Bone marrow (tissue), 2 donors: Measurements from ENCODE around the gene SCARF1.

Source experiments
- DNase-seq, 2 donors: peaks; one replicate each; lab custom pipeline; 2025; lab: John Stamatoyannopoulos, UW

Gene SCARF1

DNA sequence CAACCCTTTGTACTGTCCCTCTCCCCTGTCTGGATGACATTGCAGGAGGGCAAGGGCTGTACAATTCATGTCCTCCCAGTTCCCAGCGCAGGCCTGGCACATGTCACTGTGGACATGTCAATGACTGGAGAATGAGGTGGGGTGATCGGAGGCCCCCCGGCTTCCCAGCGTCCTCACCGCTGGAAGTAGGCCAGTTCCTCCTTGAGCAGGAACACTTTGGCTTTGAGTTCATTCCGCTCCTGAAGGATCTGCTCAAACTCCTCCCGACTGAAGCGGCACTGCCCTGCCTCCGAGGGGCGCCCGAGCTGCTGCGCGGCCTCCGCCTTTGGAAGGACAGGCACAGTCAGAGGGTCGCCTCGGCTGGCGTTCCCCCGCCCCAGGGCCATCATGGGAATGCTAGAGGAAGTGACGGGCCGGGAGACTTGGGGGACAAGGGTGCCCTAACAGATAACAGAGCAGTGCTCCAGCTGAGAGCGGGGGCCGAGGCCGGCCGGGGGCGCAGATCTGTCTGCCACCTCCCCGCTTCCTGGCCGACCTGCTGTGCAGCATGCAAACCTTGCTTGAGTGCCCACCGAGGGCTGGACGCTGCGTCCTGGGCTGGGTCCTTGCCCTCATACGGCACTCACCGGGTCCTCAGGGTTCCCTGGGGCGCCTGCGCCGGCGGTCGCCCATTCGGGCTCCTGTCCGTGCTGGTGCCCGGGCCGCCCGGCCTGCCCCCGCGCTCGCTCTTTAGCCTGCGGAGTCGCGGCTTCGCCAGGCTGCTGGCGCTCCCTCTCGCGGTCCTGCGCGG lies 2.8 kb upstream of the SCARF1 start:
- peak in 1 of 2 donors; percentile 83 for DNase-seq

GRCh38 chr17:1647802-1648171 lies 2.3 kb upstream of the SCARF1 start:
- no peak for DNase-seq

- no peak for DNase-seq
Measured at GRCh38 chr17:1646199-1646875, 805 bp upstream of the SCARF1 start.

DNA sequence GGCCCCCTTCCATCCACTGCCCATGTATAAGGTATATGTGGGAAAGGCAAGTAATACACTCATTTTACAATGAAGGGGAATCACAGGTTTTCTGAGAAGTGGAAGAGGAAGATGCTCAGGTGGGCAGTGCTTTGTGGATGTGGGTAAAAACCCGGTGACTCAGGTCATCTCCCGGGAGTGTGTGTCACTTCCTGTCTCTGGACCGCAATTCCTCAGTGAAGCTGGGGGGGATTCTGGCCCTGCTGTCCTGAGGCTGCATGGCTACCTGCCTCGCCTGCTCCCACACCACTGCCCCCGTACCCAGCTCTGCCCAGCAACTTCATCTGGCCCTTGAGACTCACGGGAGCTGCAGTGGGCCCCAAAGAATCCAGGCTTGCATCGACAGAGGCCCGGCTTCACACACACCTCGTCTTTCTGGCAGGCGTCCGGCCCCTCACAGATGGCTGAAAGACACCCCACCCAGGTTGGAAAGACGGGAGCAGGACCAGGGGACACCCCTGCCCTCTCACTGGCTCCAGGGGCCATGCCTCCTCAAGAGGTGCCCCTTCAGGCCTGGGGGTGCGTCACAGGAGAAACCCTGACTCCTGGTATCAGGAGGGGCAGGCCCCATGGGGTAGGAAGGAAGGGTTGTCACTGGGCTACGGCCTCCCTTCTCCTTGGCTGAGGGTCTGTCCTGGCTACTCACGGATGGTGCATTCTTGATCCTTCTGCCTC lies 882 bp downstream of the SCARF1 start:
- DNase-seq, result peak in 1 of 2 donors; percentile 35

GRCh38 chr17:1643999-1644492 lies 1.5 kb downstream of the SCARF1 start:
- peak; percentile 3 to 39 for DNase-seq

DNA sequence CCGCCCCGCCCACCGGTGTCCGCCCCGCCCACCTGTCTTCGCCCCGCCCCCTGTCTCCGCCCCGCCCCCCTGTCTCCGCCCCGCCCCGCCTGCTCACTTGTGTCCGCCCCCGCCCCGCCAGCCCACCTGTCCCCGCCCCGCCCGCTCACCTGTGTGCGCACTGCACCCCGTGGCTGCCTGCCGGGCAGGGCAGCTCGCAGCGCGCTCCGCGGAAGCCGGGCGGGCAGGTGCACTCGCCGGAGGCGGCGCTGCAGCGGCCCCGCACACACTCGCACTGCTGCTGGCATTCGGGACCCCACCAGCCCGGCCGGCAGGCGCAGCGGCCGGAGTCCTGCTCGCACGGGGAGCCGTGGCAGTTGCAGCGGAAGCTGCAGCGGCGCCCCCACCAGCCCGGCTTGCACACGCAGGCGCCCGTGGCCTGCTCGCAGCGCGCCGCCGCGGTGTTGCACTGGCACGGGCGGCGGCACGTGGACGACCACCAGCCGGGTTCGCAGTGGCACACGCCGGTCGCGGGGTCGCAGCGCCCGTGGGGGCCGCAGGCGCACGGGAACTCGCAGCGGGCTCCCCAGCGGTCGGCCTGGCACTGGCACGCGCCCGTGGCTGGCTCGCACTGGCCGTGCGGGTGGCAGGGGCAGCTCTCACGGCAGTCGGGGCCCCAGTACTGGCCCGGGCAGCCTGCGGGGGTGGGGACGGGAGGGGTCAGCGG lies 2.1 kb downstream of the SCARF1 start:
- peak in 1 of 2 donors; percentile 39 for DNase-seq

DNA sequence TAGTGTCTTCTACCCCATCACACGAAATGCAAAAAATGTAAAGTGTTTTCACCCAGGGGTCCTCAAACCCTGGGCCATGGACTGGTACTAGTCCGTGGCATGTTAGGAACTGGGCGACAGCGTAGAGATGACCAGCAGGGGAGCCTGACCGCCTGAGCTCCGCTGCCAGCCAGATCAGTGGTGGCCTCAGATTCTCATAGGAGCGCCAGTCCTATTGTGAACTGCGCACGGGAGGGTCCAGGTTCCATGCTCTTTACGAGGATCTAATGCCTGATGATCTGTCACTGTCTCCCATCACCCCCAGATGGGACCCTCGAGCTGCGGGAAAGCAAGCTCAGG lies 4.5 kb downstream of the SCARF1 start:
- DNase-seq, result no peak

DNA sequence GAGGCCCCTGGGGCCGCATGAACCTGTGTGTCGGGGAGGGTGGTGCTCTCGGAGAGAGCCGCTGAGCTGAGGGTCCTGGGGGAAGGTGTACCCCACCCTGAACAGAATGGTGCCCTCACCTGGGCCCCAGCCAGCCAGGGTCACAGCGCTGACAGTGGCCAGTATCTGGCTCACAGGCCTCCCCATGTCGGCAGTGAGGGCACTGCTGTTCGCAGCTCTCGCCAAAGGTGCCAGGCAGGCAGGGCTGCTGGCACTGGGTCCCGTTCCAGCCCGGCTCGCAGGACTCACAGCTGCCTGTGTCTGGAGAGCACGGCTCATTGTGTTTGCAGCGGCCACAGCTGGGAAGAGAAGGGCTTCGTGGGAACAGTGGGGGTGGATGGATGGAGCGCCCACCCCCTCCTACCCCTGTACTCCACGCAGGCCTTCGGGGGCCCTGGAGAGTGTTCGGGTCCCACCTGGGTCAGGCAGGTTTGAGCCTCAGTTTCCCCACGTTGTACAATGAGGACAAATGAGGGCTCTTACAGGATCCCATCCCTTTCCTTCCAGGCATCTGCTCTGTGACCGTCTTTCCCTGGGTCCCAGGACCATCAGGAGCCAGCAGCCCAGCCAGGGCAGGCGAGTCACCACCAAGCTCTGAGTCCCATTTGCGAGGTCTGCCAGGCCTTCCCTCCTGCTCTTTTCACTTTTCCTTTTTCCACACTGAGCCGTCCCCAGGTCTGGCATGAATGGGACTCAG lies 5.0 kb downstream of the SCARF1 start:
- no peak for DNase-seq

DNA sequence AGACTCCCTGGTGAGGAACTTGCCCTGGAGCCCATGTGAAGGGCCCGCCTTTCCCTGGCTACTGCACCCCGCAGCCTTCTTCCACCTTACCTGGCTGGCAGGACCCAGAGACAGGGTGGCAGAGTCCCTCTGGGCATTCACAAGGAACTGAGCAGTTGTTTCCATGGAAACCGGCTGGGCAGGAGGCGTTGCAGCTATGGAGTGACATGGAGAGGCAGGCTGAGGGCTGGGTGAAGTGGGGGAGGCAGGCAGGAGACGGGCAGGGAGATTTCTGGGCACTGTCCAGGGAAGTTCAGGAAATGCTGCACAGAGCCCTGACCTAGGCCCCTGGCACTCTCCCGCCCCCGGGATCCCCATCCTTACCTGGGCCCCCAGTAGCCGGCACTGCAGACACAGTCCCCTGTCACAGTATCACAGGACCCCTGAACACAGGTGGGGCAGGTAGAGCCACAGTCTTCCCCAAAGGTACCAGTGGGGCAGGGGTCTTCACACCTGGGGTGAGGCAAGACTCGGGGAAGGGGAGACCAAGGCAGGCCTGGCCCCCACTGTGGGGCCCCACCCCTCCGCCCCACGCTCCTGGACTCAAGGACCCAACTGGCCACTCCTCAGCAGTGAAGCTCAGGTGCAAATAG lies 5.9 kb downstream of the SCARF1 start:
- DNase-seq, result no peak

DNA sequence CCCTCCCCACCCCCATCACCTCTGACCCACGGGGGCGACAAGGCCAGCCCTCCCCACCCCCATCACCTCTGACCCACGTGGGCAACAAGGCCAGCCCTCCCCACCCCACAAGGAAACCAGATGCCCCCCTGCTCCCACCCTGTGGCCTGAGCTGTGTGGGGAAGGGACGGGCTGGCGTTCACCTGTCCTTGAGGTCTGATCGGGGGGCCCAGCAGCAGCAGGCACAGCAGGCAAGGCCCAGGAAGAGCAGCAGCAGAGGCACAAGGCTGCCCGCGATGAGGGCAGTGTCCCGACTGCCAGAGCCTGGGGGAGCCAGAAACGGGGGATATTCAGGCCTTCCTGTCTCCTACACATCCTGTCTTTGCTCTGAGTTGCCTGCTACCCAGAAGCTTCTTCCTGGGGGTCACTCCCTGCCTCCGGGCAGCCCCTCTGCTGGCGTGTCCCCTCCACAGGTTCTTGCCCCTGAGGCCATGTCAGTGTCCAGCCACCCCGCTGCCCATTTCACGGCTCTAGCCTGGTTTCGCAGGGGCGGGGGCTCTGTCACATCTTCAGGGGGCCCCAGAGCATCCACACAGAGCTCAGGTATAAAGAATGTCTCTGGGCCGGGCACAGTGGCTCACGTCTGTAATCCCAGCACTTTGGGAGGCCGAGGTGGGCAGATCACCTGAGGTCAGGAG lies 6.8 kb downstream of the SCARF1 start:
- DNase-seq, result no peak

DNA sequence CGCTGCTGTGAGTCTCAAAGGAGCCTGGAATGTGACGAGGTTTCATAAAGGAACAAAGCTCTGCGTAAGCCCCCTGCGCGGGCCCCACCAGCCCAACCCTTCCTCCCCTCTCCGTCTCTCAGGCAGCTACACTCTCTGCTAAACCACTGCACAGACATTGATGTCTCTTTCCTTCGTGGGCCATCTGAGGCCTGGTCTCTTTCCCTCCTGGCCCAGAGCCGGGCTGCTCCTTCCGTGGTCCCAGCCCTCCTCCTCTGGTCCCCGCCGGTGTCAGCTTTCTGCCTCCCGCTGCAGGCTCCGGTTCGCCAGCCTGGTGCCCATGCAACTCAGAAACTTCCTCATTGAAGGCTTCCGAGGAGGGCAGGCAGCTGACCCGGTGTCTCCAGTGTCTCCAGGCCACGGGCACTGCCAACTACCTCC lies 7.4 kb downstream of the SCARF1 start:
- no peak for DNase-seq

DNA sequence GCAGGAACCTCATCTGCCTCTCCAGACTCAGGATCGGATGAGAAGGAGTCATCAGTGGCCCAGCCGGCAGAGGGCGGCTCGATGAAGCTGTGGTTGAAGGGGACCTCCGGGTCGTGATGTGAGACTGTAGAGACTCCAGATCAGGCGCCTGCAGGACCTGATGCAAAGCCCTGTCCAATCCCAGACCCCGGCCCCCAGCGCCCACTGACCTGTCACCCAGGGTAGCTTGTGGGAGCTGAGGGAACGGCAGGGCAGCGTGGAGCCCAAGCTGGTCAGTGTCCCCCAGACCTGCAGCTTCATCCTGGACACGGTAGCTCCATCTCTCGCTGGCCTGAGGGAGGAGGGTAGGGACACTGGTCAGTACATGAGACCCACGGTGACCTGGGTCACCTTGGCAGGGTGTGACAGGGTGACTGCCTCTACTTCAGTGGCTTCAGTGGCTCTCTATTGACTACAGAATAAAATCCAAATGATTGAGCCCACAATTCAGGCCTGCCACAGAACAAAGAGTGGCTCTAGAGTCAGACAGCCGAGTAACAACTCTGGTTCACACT lies 8.7 kb downstream of the SCARF1 start:
- DNase-seq, result no peak

DNA sequence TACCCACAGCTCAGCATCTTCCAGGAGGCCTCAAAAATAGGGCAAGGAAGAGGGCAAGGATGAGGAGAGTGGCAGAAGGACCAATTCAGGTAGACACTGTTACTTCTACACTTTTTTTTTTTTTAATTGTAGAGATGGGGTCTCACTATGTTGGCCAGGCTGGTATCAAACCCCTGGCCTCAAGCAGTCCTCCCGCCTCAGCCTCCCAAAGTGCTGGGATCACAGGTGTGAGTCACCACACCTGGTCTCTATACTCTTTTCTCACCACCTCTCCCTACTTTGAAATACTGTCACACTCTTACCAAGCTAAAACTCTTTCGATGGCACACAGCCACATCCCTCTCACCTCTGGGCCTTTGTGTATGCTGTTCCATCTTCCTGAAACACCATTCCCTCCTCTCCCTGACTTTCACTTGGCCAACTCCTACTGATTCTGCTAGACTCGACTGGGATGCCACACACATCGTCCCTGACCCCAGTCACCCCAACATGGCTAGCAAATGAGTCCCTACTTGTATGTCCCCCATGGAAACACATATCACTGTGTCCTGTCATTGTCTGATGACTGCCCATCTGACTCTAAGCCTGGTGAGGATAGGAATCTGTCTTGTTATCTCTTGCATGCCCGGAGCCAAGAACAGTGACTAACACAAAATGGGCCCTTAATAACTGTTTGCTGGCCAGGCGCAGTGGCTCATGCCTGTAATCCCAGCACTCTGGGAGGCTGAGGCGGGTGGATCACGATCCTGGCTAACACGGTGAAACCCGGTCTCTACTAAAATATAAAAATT lies 9.7 kb downstream of the SCARF1 start:
- DNase-seq, result no peak

DNA sequence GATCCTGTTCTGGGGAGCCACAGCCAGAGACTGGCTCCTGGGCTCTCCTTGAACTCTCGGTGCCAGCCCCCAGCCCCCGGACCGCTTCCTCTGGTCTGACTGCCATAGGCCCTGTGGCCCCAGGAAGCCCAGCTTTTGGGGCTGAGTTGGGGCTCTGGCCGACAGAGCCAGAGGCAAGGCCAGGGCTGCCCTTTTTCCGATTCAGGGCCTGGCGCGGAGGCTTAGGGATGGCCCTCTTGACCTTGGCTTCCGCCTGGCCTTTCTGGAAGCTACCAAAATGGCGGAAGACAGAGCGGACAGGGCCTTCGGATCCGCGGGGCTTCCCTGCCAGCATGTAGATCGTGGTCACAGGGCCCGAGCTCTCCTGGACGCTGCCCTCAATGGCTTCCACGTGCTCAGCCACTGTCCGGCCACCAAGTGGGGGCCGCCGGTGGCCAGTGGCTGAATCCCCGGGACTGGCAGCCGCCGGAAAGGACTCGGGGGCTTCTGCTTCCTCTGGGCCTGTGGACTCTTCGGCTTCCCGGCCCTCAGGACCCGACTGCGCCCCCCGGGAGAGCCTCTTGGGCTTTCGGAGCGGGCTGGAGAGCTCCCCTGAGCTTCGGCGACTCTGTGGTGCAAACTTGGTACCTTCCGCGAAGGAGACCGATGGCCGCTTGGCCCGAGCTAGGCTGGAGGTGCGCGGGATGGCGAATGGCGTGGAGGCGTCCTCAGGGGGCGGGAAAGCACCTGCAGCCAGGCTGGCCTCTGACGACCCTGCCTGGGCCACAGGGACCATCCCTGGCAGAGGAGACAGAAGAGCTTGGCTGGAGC lies 10.5 kb downstream of the SCARF1 start:
- no peak for DNase-seq

GRCh38 chr17:1630662-1631061 lies 14.9 kb downstream of the SCARF1 start:
- no peak for DNase-seq

DNA sequence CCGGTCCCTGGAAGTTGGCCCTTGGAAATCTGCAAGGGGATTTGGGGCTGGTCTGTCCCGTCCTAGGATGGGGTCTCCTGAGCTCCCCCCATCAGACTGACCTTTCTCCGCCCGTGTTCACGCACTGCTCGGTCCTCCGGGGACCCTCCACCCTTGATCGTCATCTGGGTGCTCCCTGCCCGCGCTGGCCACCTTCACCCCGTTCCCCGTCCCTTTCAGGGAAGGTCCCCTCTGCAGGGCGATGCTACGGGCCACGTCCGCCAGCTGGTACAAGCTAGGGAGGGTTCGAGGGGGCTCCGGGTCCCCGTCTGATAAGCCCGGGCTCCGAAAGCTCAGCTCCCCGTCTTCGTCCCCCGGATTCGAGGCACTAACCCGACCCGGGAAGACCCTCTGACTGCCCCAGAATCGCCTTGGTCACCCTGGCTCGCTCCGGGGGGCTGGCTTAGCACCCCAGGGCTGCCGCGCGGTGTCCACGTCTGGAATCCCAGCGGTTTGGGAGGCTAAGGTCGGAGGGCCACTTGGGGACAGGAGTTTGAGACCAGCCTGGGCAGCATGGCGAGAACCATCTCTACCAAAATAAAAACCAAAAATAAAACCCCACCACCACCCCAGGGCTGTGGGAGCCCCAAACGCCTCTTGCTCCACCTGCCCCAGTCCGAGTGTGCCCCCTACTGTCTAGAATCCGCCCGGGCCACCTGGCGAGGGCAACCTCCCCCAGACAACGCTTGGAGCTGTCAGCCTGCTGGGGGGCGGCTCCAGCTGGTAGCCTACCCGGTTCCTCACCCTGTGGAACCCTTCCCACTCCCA lies 15.8 kb downstream of the SCARF1 start:
- peak; percentile 42 to 73 for DNase-seq

DNA sequence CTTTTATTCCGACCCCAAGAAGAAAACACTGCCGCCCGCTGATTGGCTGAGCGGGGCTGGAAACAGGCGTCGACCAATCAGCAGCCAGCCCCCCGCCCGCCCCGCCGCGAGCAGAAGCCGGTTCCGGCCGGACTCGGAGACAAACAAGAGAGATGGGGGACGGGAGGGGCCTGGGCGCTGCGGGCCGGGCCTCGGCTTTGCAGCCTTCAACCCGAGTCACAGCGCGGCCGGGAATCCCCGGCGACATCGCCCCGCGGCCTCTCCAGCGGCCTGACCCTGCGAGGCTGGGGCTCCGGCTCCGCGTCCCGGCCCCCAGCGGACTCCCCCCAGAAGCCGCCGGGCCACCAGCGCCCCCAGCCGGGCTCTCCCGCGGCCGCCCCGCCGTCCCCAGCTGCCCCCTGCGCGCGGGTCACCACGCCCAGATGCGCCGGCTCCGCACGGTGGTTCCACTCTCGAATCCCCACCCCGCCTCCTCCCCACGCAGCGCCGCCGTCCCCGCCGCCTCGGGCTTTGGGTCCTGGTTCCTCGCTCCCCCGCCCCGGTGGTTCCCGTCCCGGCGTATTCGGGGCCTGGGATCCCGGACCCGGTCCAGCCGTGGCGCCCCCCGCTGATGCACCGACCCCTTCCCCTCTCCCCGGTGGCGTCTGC lies 16.6 kb downstream of the SCARF1 start:
- DNase-seq, result peak; percentile 67 to 89
